SJSA1 (cell line): Measurements from ENCODE around the gene CLDN25. TPM values are rescaled to one million over a fixed set of nuclear protein-coding genes. Genes with fewer than 3 reads are reported as not detected.
A peak's percentile ranks its signal among the peaks of the same experiment; 100 is the strongest.
"Not testable (repeated sequence)": the region's sequence is repeated elsewhere in the genome, so short reads cannot be mapped to it uniquely, and the experiment has no call there.

Source experiments
- DNase-seq, 2 experiments: peaks; one replicate each; pipeline ENCODE4 v3.0.0-alpha.2; 2015 to 2020; ENCODE audit warnings: low spot score in 2 of 2, low read depth in 1 of 2
- H3K27ac ChIP-seq: fragments of 250-450 bp; sonication (Bioruptor Pico); 2 replicates; pipeline ENCODE4 v1.5.1; 2020; ENCODE audit warnings: mild to moderate bottlenecking, moderate library complexity
- H3K27me3 ChIP-seq: fragments of 250-450 bp; sonication (Bioruptor Pico); replicated peaks from 2 replicates; pipeline ENCODE4 v1.5.1; 2020; ENCODE audit warnings: mild to moderate bottlenecking, moderate library complexity
- H3K36me3 ChIP-seq: fragments of 250-450 bp; sonication (Bioruptor Pico); 2 replicates; pipeline ENCODE4 v1.5.1; 2020; ENCODE audit warnings: mild to moderate bottlenecking
- H3K4me1 ChIP-seq: fragments of 250-450 bp; sonication (Bioruptor Pico); replicated peaks from 2 replicates; pipeline ENCODE4 v1.6.1; 2021; ENCODE audit warnings: mild to moderate bottlenecking
- H3K4me3 ChIP-seq: fragments of 250-450 bp; sonication (Bioruptor Pico); 2 replicates; pipeline ENCODE4 v1.5.1; 2020; ENCODE audit warnings: mild to moderate bottlenecking
- H3K9me3 ChIP-seq: fragments of 250-450 bp; sonication (Bioruptor Pico); replicated peaks from 2 replicates; pipeline ENCODE4 v1.5.1; 2020; ENCODE audit warnings: mild to moderate bottlenecking
- total RNA-seq: library from RNA; depleted of rRNA; stranded (reverse); fragments of >200 nt; shearing (Covaris generic); gene quantifications from 2 replicates; pipeline ENCODE4 v1.2.3, GENCODE V29; 2014

CLDN25 gene
- total RNA-seq, 1 experiment from 2014 or later: not detected

GRCh38 chr11:113781682-113782081 is 2.1 kb downstream of the CLDN25 start:
- Histone ChIP-seq H3K4me1 (no peaks in the 10 kb centered on the region), H3K27me3 (no peaks in the 10 kb centered on the region), H3K4me3 (no peak overlapping the region), H3K36me3 (no peaks in the 10 kb centered on the region), H3K9me3 (no peaks in the 10 kb centered on the region), H3K27ac (no peak overlapping the region)
- no peak for DNase-seq

DNA sequence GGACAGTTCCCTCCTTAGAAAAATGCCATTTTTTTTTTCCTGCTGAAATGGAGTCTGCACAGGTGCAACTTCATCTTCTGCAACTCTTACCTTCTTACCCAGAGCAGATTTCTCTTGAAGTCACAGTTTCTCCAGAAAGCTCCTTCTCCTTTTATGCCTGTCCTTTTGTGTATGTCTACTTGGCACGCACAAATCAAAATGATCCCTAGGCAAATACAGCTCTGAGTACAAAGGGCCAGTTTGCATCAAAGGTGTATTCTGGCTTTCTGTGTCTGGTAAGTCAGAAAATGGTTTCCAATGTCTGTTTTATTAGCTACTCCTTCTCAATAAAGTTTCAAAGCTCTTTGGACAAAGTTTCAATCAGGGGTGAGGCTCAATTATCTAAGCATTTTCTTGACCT is 2.5 kb downstream of the CLDN25 start:
- Histone ChIP-seq H3K27ac (no peak overlapping the region), H3K9me3 (no peaks in the 10 kb centered on the region), H3K4me3 (no peak overlapping the region), H3K4me1 (no peaks in the 10 kb centered on the region), H3K36me3 (no peaks in the 10 kb centered on the region), H3K27me3 (no peaks in the 10 kb centered on the region)
- DNase-seq: no peak

DNA sequence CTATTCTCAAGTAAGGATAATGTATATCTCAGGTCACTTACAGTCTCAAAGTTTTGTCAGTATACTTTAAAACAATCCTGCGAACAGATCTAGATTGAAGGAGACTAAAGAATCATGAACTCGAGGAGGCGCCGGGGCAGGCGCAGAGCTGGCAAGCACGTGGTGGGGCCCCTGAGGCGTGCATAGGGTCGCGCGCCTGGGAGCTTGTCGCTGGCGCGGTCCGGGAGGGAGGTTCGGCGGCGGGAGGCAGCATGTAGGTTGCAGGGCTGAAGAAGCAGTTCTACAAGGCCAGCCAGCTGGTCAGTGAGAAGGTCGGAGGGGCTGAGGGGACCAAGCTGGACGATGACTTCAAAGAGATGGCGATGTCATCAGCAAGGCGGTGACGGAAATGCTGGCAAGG is 9.4 kb downstream of the CLDN25 start:
- not testable (repeated sequence) for H3K9me3 ChIP-seq, DNase-seq, H3K4me1 ChIP-seq, H3K4me3 ChIP-seq, H3K27me3 ChIP-seq, H3K36me3 ChIP-seq, H3K27ac ChIP-seq

DNA sequence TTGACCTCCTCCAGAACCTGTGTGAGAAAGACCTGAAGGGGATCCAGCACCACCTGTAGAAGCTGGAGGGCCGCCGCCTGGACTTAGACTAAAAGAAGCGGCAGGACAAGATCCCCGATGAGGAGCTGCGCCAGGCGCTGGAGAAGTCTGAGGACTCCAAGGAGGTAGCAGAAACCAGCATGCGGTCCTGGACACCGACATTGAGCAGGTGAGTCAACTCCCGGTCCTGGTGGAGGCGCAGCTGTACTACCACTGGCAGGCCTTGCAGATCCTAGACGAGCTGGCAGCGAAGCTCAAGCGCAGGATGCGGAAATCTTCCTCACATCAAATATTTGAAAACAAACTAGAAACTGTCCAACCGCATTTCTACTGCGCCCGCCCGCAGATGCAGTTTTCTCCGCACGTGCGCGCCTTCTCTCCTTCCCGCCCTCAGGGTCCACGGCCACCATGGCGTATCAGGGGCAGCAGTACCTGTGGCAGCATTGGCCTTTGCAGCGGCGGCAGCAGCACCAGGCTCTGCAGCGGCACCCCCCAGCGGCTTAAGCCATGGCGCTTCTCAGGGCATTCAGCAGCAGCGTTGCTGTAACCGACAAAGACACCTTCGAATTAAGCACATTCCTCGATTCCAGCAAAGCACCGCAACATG is 10.2 kb downstream of the CLDN25 start:
- Histone ChIP-seq H3K4me3 (no peak overlapping the region), H3K27ac (no peak overlapping the region), H3K9me3 (no peaks in the 10 kb centered on the region), H3K27me3 (no peaks in the 10 kb centered on the region), H3K4me1 (no peaks in the 10 kb centered on the region), H3K36me3 (no peaks in the 10 kb centered on the region)
- no peak for DNase-seq

DNA sequence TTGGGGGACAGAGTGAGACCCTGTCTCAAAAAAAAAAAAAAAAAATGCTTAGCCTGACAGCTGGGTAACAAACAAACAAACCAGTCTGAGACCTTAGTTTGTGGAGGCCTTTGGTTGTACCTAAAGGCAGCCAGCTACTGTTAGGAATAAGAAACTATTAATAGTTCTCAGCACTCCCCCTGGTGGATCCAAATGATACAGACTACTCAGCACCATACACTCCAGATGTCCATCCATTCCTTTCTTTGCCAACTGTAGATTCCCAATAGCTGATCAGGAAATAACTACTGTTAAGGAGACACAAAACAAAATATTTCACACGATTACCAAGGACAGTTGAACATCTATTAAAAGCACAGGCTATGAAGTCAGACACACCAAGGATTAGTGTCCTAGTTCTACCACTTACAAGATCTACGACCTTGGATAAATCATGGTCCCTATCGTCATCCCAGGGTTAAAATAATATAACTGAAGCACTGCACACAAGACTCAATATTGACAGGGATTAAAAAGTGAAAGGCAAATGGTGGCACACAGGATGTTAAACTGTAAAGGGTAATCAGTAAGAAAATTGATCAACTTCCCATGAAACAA is 17.2 kb downstream of the CLDN25 start:
- no peak overlapping the region for H3K27ac ChIP-seq
- no peaks in the 10 kb centered on the region for H3K27me3 ChIP-seq
- H3K9me3 ChIP-seq: no peaks in the 10 kb centered on the region
- no peaks in the 10 kb centered on the region for H3K36me3 ChIP-seq
- DNase-seq: peak in 1 of 2 experiments; percentile 4
- H3K4me3 ChIP-seq: no peak overlapping the region
- no peaks in the 10 kb centered on the region for H3K4me1 ChIP-seq

DNA sequence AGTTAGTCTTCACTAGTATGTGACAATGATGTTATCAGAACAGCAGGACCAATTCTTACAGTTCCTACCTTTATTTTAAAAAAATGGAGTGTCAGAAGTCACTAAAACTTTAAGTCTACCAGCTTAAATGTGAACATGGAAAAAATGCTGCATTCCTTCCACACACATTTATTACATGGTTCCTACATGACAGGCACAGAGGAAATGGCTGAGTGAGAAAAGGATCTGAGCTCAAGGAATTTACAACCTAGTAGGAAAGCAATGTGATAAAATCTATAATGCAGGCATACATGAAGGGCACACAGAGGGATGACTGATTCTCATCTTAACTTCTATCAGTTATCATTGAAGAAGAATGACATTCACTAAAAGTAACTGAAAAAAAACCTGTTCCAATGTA is 23.0 kb downstream of the CLDN25 start:
- Histone ChIP-seq H3K4me1 (no peaks in the 10 kb centered on the region), H3K4me3 (no peak overlapping the region), H3K36me3 (no peaks in the 10 kb centered on the region), H3K27ac (no peak overlapping the region), H3K9me3 (no peaks in the 10 kb centered on the region), H3K27me3 (no peaks in the 10 kb centered on the region)
- DNase-seq: no peak

- Histone ChIP-seq H3K36me3 (peaks cover 4% of the 10 kb centered on the region; the same call in 1 of the 2 replicates), H3K4me1 (no peaks in the 10 kb centered on the region)
- no peak for DNase-seq
Measured at GRCh38 chr11:113805640-113806039, 26.0 kb downstream of the CLDN25 start.

GRCh38 chr11:113806406-113806805 is 26.8 kb downstream of the CLDN25 start:
- Histone ChIP-seq H3K9me3 (no peaks in the 10 kb centered on the region), H3K27ac (no peak overlapping the region), H3K27me3 (no peaks in the 10 kb centered on the region), H3K4me1 (no peaks in the 10 kb centered on the region), H3K36me3 (peaks cover 4% of the 10 kb centered on the region; the same call in 1 of the 2 replicates), H3K4me3 (no peak overlapping the region)
- peak in 1 of 2 experiments; percentile 3 for DNase-seq

More at GRCh38 chr11:113805640-113806039, 26.0 kb downstream of the CLDN25 start:
- no peaks in the 10 kb centered on the region for H3K27me3 ChIP-seq
- H3K27ac ChIP-seq: no peak overlapping the region
- no peak overlapping the region for H3K4me3 ChIP-seq
- no peaks in the 10 kb centered on the region for H3K9me3 ChIP-seq

DNA sequence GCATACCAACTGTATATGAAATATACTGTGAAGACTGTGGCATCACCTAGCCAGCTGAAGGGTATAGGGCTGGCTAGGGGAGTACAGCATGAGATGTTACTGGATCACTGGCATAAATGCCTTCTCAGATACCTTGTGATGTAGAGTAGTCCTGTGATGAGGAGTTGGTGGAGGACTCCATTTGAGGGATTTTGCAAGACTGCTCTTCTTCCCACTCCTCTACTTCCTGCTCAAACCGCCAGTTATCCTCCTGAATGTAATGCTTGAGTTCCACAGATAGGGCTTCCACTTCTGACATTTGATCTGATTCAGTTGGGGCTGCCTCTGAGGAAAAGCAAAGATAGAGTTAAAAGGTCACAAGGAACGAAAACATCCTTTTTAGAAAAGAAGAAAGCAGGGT is 29.3 kb downstream of the CLDN25 start:
- no peaks in the 10 kb centered on the region for H3K4me1 ChIP-seq

DNA sequence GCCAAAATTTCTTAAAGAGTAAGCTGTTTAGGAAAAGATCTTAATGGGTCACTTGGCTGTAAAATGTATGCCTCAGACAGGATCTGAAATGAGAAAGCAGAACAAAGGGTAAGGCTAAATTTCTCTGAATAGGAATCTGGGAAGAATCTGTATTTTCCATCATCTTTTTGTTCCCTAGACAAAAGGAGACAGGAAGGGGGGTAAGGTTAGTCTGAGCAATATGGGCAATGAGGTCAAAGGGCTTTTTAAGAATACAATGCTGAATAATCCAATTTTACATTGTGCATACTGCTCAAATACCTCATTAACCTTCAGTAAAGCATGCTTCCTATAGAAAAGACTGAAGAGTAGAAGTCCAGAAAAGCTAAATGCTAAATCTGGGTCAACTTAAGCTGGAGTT is 34.6 kb downstream of the CLDN25 start:
- no peak overlapping the region for H3K4me3 ChIP-seq
- no peak for DNase-seq
- no peaks in the 10 kb centered on the region for H3K9me3 ChIP-seq
- H3K27me3 ChIP-seq: no peaks in the 10 kb centered on the region
- no peaks in the 10 kb centered on the region for H3K36me3 ChIP-seq
- H3K4me1 ChIP-seq: no peaks in the 10 kb centered on the region
- H3K27ac ChIP-seq: no peak overlapping the region

More for the DNA sequence above, 29.3 kb downstream of the CLDN25 start:
- H3K27ac ChIP-seq: no peak overlapping the region
- H3K9me3 ChIP-seq: no peaks in the 10 kb centered on the region
- DNase-seq: no peak
- H3K27me3 ChIP-seq: no peaks in the 10 kb centered on the region
- H3K4me3 ChIP-seq: no peak overlapping the region
- H3K36me3 ChIP-seq: peaks cover 4% of the 10 kb centered on the region; the same call in 1 of the 2 replicates

- no peak overlapping the region for H3K27ac ChIP-seq
- no peak overlapping the region for H3K4me3 ChIP-seq
- H3K4me1 ChIP-seq: no peaks in the 10 kb centered on the region
- no peaks in the 10 kb centered on the region for H3K9me3 ChIP-seq
- no peak for DNase-seq
- H3K27me3 ChIP-seq: no peaks in the 10 kb centered on the region
- H3K36me3 ChIP-seq: no peaks in the 10 kb centered on the region
Measured at GRCh38 chr11:113817162-113817561, 37.6 kb downstream of the CLDN25 start.

DNA sequence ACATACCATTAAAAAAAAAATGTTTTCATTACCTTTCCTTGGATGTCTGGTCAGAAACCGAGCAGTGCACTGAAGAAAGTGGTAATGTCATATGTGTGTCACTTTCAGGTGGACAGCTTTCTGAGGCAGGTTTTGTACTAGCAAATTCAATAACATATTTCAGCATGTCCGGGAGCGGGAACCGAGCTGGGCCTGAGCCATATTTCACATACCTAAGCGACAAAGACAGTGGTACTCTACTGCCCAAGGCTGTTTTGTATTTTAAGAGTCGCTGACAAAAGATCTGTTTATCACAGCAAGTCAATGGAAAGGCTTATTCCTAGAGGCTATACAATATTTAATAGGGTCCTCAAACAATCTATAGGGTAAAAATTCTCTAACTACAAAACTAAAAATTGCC is 38.0 kb downstream of the CLDN25 start:
- Histone ChIP-seq H3K9me3 (no peaks in the 10 kb centered on the region), H3K36me3 (no peaks in the 10 kb centered on the region), H3K4me3 (no peak overlapping the region), H3K27me3 (no peaks in the 10 kb centered on the region), H3K27ac (no peak overlapping the region), H3K4me1 (no peaks in the 10 kb centered on the region)
- no peak for DNase-seq

GRCh38 chr11:113818426-113818825 is 38.8 kb downstream of the CLDN25 start:
- Histone ChIP-seq H3K27me3 (no peaks in the 10 kb centered on the region), H3K4me1 (no peaks in the 10 kb centered on the region), H3K36me3 (no peaks in the 10 kb centered on the region), H3K4me3 (no peak overlapping the region), H3K9me3 (no peaks in the 10 kb centered on the region), H3K27ac (no peak overlapping the region)
- no peak for DNase-seq

DNA sequence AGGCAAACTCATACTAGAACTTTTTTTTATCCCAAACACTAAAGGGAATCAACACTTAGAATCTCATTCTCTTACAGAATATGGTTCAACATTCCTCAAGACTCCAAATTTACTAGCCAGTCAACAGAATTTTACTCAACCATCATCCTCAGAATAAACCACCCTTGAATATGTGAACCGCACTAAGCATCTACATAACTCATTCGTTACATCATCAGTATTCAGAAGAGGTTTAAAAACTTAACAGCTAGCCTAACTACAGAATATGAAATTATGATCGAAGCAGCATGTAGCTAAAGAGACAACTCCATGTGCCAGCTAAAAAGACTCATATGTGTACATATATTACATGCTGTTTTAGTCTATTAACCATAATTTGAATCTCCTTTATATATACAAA is 47.9 kb downstream of the CLDN25 start:
- no peaks in the 10 kb centered on the region for H3K4me1 ChIP-seq
- no peak overlapping the region for H3K4me3 ChIP-seq
- H3K27ac ChIP-seq: no peak overlapping the region
- H3K9me3 ChIP-seq: no peaks in the 10 kb centered on the region
- no peaks in the 10 kb centered on the region for H3K36me3 ChIP-seq
- no peak for DNase-seq
- H3K27me3 ChIP-seq: no peaks in the 10 kb centered on the region

DNA sequence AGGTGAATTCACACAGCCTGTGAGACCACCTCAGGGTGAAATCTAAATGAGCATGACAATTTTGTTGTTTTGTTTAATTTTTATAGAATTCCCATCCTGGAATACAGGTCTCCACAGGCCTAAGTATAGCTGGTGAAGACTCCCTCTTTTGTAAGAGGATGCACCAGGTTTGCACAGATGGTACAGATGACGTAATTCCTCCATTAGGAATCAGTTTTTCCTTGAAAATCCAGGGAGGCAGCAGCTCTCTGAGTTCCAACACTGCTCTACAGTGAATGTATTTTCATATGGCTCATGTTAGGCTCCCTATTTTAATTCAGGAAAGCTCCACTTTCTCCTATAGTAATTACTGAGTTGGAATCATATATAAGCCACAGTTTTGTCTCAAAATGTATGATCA is 48.6 kb downstream of the CLDN25 start:
- Histone ChIP-seq H3K4me1 (no peaks in the 10 kb centered on the region), H3K4me3 (no peak overlapping the region), H3K36me3 (no peaks in the 10 kb centered on the region), H3K9me3 (no peaks in the 10 kb centered on the region), H3K27ac (no peak overlapping the region), H3K27me3 (no peaks in the 10 kb centered on the region)
- DNase-seq: no peak
